Heart left ventricle (tissue), 13 donors: Measurements from ENCODE around the gene GADL1.

Experiments
- POLR2A ChIP-seq, 2 donors: fragments of 450-650 bp; IDR thresholded peaks; one replicate each; pipeline ENCODE4 v1.6.1; 2017; ENCODE audit warnings: antibody characterized with exemption in 2 of 2, mild to moderate bottlenecking in 2 of 2, moderate library complexity in 2 of 2
- TF ChIP-seq, protein P1 (sequence below), 12 donors: fragments of 200-600 bp; sonication (generic) in 4 of 12; IDR thresholded peaks; one replicate each; pipeline versions ENCODE4 v1.5.0 to v1.8.0; 2018 to 2022; ENCODE audit warnings: antibody characterized with exemption in 12 of 12, mild to moderate bottlenecking in 5 of 12
- donor health status: ischemic (EF 13 %, LVEDD 7.1; RV severe dilation, severe dysfunction).
- donor health status: DM: no; HTN: yes; CAD: no.
- donor health status: DM: no; HTN: no; CAD: no.
- donor health status: ischemic (EF 25% LVEDD 6.9; RV normal size, moderate dysfunction).
- donor health status: ischemic (EF 25% LVEDD 5.7; RV mildly dilated, moderate dysfunction).
- donor health status: ischemic (EF 35%, LVEDD 5.7; RV mildly dilated, moderate dysfunction).
- donor health status: nonischemic (EF 11% LVEDD 7.7; RV severe dilation, severe dysfunction).
- donor health status: DM: yes; HTN: yes; CAD: no.
- donor health status: PGD.
- donor health status: ischemic (EF 29% LVEDD 5.4; RV normal size, mild dysfunction).
- donor health status: nonischemic (EF 23%, LVEDD 6.1; RV moderate dilation, normal function).

DNA sequence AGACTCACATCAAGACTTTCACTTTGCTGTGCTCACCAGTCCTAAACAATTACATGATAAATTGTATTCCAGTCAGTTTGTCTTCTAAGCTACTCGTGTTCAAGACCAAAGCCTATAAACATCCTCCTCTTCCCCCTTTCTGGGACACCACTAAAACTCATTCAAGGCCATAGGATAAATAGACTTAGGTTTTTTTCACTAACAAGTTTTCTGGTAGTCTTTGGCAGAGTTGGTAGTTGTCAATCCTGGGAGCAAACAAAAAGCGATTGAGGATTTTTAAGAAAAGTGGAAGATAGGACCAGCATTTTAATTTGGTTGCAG lies 173.2 kb downstream of the GADL1 start:
- TF ChIP-seq, protein P1, sequence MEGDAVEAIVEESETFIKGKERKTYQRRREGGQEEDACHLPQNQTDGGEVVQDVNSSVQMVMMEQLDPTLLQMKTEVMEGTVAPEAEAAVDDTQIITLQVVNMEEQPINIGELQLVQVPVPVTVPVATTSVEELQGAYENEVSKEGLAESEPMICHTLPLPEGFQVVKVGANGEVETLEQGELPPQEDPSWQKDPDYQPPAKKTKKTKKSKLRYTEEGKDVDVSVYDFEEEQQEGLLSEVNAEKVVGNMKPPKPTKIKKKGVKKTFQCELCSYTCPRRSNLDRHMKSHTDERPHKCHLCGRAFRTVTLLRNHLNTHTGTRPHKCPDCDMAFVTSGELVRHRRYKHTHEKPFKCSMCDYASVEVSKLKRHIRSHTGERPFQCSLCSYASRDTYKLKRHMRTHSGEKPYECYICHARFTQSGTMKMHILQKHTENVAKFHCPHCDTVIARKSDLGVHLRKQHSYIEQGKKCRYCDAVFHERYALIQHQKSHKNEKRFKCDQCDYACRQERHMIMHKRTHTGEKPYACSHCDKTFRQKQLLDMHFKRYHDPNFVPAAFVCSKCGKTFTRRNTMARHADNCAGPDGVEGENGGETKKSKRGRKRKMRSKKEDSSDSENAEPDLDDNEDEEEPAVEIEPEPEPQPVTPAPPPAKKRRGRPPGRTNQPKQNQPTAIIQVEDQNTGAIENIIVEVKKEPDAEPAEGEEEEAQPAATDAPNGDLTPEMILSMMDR (IDR thresholded peaks at IDR 0.05) = no peak
- no peak for TF ChIP-seq POLR2A (IDR thresholded peaks at IDR 0.05)
